Cardiac muscle cell (in vitro differentiated cells and primary cell): ENCODE data around the gene MME. TPM values are rescaled to one million over a fixed set of nuclear protein-coding genes. Genes with fewer than 3 reads are reported as not detected.

Experiments used
- DNase-seq, 2 donors: peaks; one replicate each; pipeline versions ENCODE4 v3.0.0 to v3.0.0-alpha.2; 2010 to 2017; ENCODE audit warnings: low read depth in 1 of 2, low spot score in 1 of 2
- H3K27ac ChIP-seq: fragments of 200-600 bp; sonication (generic); 2 replicates; pipeline ENCODE4 v1.5.1; 2016
- H3K27me3 ChIP-seq: fragments of 200-600 bp; sonication (generic); 2 replicates; pipeline ENCODE4 v1.6.0; 2016; ENCODE audit warnings: control low read depth
- H3K36me3 ChIP-seq: fragments of 200-600 bp; sonication (generic); 2 replicates; pipeline ENCODE4 v1.5.1; 2016; ENCODE audit warnings: control low read depth
- H3K4me1 ChIP-seq: fragments of 200-600 bp; sonication (generic); 2 replicates; pipeline ENCODE4 v1.8.1; 2017; ENCODE audit warnings: low read depth, mild to moderate bottlenecking, mixed run types
- H3K4me3 ChIP-seq: fragments of 200-600 bp; sonication (generic); 2 replicates; pipeline ENCODE4 v1.5.1; 2016; ENCODE audit warnings: mild to moderate bottlenecking
- H3K9me3 ChIP-seq: fragments of 200-600 bp; sonication (generic); 2 replicates; pipeline ENCODE4 v1.5.1; 2017; ENCODE audit warnings: low read depth, mild to moderate bottlenecking, control low read depth
- polyA plus RNA-seq: library from polyadenylated mRNA; unstranded; fragments of >200 nt; fragmentation: Nextera tagmentation; extraction: Ambion mirVana; gene quantifications from 2 replicates; pipeline ENCODE4 v1.2.1, GENCODE V29; 2016
- total RNA-seq: library from RNA; depleted of rRNA; stranded (reverse); fragments of >200 nt; gene quantifications from 2 replicates; pipeline ENCODE4 v1.2.3, GENCODE V29; 2016
- TF ChIP-seq, protein P1 (sequence below): IDR thresholded peaks from 2 replicates; pipeline ENCODE4 v1.5.1; 2012; ENCODE audit warnings: low read depth, mild to moderate bottlenecking, low read length

MME gene
- total and polyA plus RNA-seq, 2 experiments from 2014 or later: 1.0 to 2.4 TPM

GRCh38 chr3:155192957-155193746 lies 113.0 kb downstream of the MME start:
- Histone ChIP-seq H3K27me3 (no peaks in the 10 kb centered on the region), H3K4me1 (no peaks in the 10 kb centered on the region), H3K9me3 (no peaks in the 10 kb centered on the region), H3K36me3 (no peaks in the 10 kb centered on the region), H3K27ac (no peak overlapping the region), H3K4me3 (no peak overlapping the region)
- TF ChIP-seq, protein P1, sequence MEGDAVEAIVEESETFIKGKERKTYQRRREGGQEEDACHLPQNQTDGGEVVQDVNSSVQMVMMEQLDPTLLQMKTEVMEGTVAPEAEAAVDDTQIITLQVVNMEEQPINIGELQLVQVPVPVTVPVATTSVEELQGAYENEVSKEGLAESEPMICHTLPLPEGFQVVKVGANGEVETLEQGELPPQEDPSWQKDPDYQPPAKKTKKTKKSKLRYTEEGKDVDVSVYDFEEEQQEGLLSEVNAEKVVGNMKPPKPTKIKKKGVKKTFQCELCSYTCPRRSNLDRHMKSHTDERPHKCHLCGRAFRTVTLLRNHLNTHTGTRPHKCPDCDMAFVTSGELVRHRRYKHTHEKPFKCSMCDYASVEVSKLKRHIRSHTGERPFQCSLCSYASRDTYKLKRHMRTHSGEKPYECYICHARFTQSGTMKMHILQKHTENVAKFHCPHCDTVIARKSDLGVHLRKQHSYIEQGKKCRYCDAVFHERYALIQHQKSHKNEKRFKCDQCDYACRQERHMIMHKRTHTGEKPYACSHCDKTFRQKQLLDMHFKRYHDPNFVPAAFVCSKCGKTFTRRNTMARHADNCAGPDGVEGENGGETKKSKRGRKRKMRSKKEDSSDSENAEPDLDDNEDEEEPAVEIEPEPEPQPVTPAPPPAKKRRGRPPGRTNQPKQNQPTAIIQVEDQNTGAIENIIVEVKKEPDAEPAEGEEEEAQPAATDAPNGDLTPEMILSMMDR: no peak
- no peak for DNase-seq

DNA sequence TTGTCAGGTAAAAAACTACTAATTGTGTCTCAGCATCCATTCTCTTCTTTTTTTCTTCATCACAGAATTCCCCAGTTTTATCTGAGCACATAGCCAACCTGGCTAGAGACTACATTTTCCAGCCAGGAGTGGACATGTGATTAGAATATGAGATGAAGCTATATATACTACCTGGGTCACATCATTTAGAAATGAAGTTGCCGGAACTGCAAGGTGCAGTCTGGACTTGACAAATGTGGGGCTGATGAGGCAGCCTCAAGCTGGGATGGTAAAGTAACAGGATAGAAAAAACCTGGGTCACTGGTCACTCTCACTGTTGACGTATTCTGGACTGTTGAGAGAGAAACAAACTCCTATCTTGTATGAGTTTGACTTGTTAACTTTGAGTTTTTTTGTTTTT lies 113.7 kb downstream of the MME start:
- no peaks in the 10 kb centered on the region for H3K27me3 ChIP-seq
- no peaks in the 10 kb centered on the region for H3K9me3 ChIP-seq
- no peak overlapping the region for H3K4me3 ChIP-seq
- no peaks in the 10 kb centered on the region for H3K36me3 ChIP-seq
- TF ChIP-seq, protein P1: no peak
- no peaks in the 10 kb centered on the region for H3K4me1 ChIP-seq
- no peak overlapping the region for H3K27ac ChIP-seq
- no peak for DNase-seq

DNA sequence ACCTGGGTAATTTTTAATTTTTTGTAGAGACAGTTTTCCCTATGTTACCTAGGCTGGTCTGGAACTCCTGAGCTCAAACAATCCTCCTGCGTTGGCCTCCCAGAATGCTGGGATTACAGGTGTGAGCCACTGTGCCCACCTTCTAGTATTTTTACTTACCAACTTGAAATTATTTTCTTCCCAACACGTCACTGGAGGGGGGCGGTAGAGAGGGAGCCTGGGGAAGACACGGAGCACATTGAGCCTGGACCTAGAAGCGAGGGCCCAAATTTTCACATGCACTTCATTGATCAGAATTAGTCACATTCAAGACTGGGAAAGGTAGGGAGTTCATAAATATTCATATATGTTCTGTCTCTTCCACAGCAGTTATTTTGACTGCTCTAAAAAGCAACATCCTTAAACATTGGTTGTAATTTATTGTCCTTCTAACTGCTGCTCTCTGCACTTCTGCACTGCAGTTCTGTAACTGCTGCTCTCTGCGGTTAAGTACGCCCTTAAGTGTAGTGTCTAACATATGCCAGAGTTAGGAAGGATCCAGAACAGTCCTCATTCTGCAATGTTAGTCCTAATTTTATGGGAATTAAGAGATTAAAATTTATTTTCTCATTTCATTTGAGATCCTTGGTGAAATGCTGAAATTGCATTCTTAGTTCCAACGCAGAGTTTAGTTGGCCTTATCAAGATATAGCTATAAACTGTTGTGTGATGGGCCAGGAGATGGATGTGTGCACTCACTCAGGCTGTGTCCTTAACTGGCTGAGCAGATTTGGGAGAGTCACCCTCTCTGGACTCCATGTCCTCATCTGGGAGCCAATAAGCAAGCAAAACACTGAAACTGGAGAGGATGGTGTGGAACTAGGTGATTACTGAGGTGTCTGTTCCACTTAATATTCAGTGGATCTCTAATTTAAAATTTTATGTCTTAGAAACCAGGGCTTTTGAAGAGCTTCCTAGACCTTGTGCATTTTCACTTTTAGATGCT lies 115.1 kb downstream of the MME start:
- Histone ChIP-seq H3K4me1 (no peaks in the 10 kb centered on the region), H3K27me3 (no peaks in the 10 kb centered on the region), H3K36me3 (no peaks in the 10 kb centered on the region), H3K27ac (no peak overlapping the region), H3K4me3 (no peak overlapping the region), H3K9me3 (no peaks in the 10 kb centered on the region)
- DNase-seq: no peak
- TF ChIP-seq, protein P1: no peak

DNA sequence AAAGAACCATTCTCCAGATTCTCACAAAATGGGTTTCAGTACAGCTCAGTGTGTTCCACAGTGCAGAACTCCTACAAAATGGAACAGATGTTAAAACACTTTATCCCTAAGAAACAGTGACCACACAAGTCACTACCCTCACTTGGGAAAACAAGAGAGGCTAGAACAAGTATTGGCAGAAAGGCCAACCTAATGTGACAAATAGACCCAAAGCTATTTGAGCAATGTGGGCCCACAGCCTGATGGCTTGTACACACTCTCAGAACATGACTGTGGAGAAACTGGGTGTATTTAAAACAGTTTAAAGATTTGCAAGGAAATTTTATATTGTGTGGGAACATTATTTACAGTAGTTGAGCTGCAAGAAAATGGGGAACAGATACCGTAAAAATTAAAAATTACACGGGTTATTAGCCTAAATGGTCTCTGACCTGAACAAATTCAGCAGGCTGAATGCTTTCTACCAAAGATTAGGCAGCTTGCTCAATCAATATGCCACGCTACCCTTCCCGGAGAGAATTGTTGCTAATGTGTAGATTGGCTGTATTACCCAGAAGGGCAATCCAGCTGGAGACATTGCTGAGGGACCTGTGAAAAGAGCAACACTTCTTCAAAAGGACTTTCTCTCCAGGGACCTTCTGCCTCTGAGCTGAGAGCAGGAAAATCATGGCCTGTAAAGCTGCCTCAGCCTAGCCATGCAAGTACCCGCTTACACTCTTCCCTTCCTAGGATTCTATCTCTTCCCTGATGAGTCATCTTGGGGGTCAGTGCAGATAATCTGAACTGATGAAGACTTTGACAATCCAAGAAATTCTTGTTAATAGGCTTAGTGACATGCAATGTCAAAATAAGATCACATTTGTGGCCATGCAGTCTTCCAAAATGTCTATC lies 116.3 kb downstream of the MME start:
- Histone ChIP-seq H3K9me3 (no peaks in the 10 kb centered on the region), H3K27ac (no peak overlapping the region), H3K36me3 (no peaks in the 10 kb centered on the region), H3K4me1 (no peaks in the 10 kb centered on the region), H3K27me3 (no peaks in the 10 kb centered on the region), H3K4me3 (no peak overlapping the region)
- no peak for DNase-seq
- TF ChIP-seq, protein P1: no peak

DNA sequence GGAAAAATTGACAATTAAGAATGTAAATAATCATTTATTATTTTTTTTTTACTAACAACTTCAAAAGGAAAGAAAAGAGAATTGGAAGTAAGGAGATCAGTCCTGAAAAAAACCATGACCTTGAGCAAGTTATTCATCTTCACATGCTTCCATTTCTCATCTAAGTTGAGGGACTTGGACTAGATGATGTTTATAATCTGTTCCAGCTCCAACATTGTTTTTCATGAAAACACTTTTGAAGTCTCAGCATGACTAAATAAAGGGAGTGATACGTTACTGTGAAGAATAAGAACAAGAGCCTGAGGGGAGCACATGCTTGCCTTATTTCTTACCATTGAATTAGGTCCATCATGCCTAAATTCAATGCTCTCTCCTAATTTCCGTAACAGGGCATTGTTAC lies 117.7 kb downstream of the MME start:
- no peaks in the 10 kb centered on the region for H3K36me3 ChIP-seq
- H3K27me3 ChIP-seq: no peaks in the 10 kb centered on the region
- H3K4me3 ChIP-seq: no peak overlapping the region
- DNase-seq: no peak
- H3K27ac ChIP-seq: no peak overlapping the region
- no peaks in the 10 kb centered on the region for H3K9me3 ChIP-seq
- TF ChIP-seq, protein P1: no peak
- H3K4me1 ChIP-seq: no peaks in the 10 kb centered on the region
